GM12864 (cell line): Measurements from ENCODE around the gene MYPN.

ENCODE experiments used
- DNase-seq: peaks from one replicate; pipeline ENCODE4 v3.0.0-alpha.2; 2011; ENCODE audit warnings: low read depth
- H3K4me3 ChIP-seq: 2 replicates; pipeline ENCODE4 v1.5.1; 2011; ENCODE audit warnings: mild to moderate bottlenecking, low read depth, low read length, control low read depth
- CTCF ChIP-seq: IDR thresholded peaks from 2 replicates; pipeline ENCODE4 v1.5.1; 2011; ENCODE audit warnings: low read depth, mild to moderate bottlenecking, moderate library complexity, low read length, control low read depth, inconsistent platforms; ENCODE audit errors: missing control alignments

The MYPN gene

GRCh38 chr10:68212721-68213352 lies 103.5 kb downstream of the MYPN start:
- no peak overlapping the region for H3K4me3 ChIP-seq
- DNase-seq, result no peak
- TF ChIP-seq CTCF, result peak; percentile 57

- no peak overlapping the region for H3K4me3 ChIP-seq
- TF ChIP-seq CTCF, result no peak
- DNase-seq, result no peak
Measured at GRCh38 chr10:68218786-68219185, 109.5 kb downstream of the MYPN start.

GRCh38 chr10:68221196-68221595 lies 111.9 kb downstream of the MYPN start:
- DNase-seq, result no peak
- H3K4me3 ChIP-seq, result no peak overlapping the region
- no peak for TF ChIP-seq CTCF

- no peak for DNase-seq
- H3K4me3 ChIP-seq, result no peak overlapping the region
- no peak for TF ChIP-seq CTCF
Measured at GRCh38 chr10:68222391-68222790, 113.1 kb downstream of the MYPN start.

- DNase-seq, result no peak
Measured at GRCh38 chr10:68223535-68224165, 114.4 kb downstream of the MYPN start.

GRCh38 chr10:68224810-68225209 lies 115.5 kb downstream of the MYPN start:
- H3K4me3 ChIP-seq, result no peak overlapping the region
- DNase-seq, result no peak
- no peak for TF ChIP-seq CTCF

More at GRCh38 chr10:68223535-68224165, 114.4 kb downstream of the MYPN start:
- TF ChIP-seq CTCF, result peak; percentile 23
- H3K4me3 ChIP-seq, result no peak overlapping the region

- no peak overlapping the region for H3K4me3 ChIP-seq
- no peak for DNase-seq
- TF ChIP-seq CTCF, result no peak
Measured at GRCh38 chr10:68230268-68230667, 121.0 kb downstream of the MYPN start.
